Gastrocnemius medialis (tissue), 4 donors: Measurements from ENCODE around the gene GTPBP4. TPM values are rescaled to one million over a fixed set of nuclear protein-coding genes. Genes with fewer than 3 reads are reported as not detected.

ENCODE experiments used
- ATAC-seq, 2 donors: fragments of 150-250 bp; one replicate each; pipeline ENCODE4 v1.9.1; 2016
- DNase-seq, 2 donors: peaks; one replicate each; pipeline ENCODE4 v3.0.0-alpha.2; 2019
- H3K27ac ChIP-seq, 4 donors: fragments of 200-600 bp; sonication (generic); 1 replicate in 1 of 4; 2 replicates in 3 of 4; pipeline ENCODE4 v1.5.1; 2016 to 2018; ENCODE audit warnings: mild to moderate bottlenecking in 2 of 4, moderate library complexity in 1 of 4
- H3K27me3 ChIP-seq, 3 donors: fragments of 200-600 bp; sonication (generic) in 2 of 3; 1 replicate in 1 of 3; 2 replicates in 2 of 3; pipeline versions ENCODE4 v1.5.1 to v1.6.0; 2016 to 2019; ENCODE audit warnings: mild to moderate bottlenecking in 1 of 3, moderate library complexity in 1 of 3
- H3K36me3 ChIP-seq, 2 donors: fragments of 200-600 bp; sonication (generic) in 1 of 2; one replicate each; pipeline ENCODE4 v1.5.1; 2017 to 2018
- H3K4me1 ChIP-seq, 2 donors: fragments of 200-600 bp; sonication (generic) in 1 of 2; one replicate each; pipeline ENCODE4 v1.5.1; 2016 to 2017; ENCODE audit warnings: mild to moderate bottlenecking in 2 of 2
- H3K4me3 ChIP-seq, 4 donors: fragments of 200-600 bp; sonication (generic) in 3 of 4; 1 replicate in 1 of 4; 2 replicates in 3 of 4; pipeline ENCODE4 v1.5.1; 2016 to 2019; ENCODE audit warnings: mild to moderate bottlenecking in 2 of 4
- H3K9me3 ChIP-seq, 3 donors: fragments of 200-600 bp; sonication (generic) in 2 of 3; 1 replicate in 1 of 3; 2 replicates in 2 of 3; pipeline ENCODE4 v1.5.1; 2016 to 2019
- POLR2A ChIP-seq, 2 donors: fragments of 450-650 bp; IDR thresholded peaks; one replicate each; pipeline ENCODE4 v1.6.1; 2017; ENCODE audit warnings: antibody characterized with exemption in 2 of 2, mild to moderate bottlenecking in 2 of 2, moderate library complexity in 2 of 2
- in situ Hi-C, 4 donors: fragments of 200-750 bp; cut with MboI; loops; one replicate each; pipeline versions ENCODE4 v1.15.0 to v1.8.0; 2017; ENCODE audit warnings: low sequenced_read_pairs in 4 of 4
- intact Hi-C: fragments of 100-400 bp; cut with DNase I; formaldehyde crosslinking; loops from one replicate; pipeline ENCODE4 v1.15.1; 2023; ENCODE audit warnings: low total_unique reads
- total RNA-seq, 4 donors: library from RNA; depleted of rRNA; stranded (reverse); fragments of >200 nt; gene quantifications; one replicate each; pipeline versions ENCODE4 v1.1.0 to v1.2.3, GENCODE V29; 2016
- TF ChIP-seq, protein P1 (sequence below), 5 experiments: fragments of 450-650 bp in 3 of 5; fragments of 200-600 bp in 2 of 5; sonication (generic) in 2 of 5; IDR thresholded peaks in 4 of 5; conservative IDR thresholded peaks in 1 of 5; 1 replicate in 4 of 5; 2 replicates in 1 of 5; pipeline ENCODE4 v1.5.1; 2016 to 2019; ENCODE audit warnings: antibody characterized with exemption in 5 of 5, mild to moderate bottlenecking in 3 of 5, moderate library complexity in 3 of 5

GTPBP4 gene
- total RNA-seq, 4 donors from 2014 or later = 34.7 to 51.5 (median 38.5) TPM

- Histone ChIP-seq H3K4me3 (no peak overlapping the region), H3K27me3 (no peaks in the 10 kb centered on the region), H3K36me3 (no peaks in the 10 kb centered on the region), H3K27ac (no peak overlapping the region), H3K4me1 (no peaks in the 10 kb centered on the region), H3K9me3 (no peaks in the 10 kb centered on the region)
- ATAC-seq = no peak
- TF ChIP-seq POLR2A (IDR thresholded peaks at IDR 0.05) = no peak
- TF ChIP-seq, protein P1, sequence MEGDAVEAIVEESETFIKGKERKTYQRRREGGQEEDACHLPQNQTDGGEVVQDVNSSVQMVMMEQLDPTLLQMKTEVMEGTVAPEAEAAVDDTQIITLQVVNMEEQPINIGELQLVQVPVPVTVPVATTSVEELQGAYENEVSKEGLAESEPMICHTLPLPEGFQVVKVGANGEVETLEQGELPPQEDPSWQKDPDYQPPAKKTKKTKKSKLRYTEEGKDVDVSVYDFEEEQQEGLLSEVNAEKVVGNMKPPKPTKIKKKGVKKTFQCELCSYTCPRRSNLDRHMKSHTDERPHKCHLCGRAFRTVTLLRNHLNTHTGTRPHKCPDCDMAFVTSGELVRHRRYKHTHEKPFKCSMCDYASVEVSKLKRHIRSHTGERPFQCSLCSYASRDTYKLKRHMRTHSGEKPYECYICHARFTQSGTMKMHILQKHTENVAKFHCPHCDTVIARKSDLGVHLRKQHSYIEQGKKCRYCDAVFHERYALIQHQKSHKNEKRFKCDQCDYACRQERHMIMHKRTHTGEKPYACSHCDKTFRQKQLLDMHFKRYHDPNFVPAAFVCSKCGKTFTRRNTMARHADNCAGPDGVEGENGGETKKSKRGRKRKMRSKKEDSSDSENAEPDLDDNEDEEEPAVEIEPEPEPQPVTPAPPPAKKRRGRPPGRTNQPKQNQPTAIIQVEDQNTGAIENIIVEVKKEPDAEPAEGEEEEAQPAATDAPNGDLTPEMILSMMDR (IDR thresholded peaks at IDR 0.05 in 4 of 5, conservative IDR thresholded peaks at IDR 0.05 in 1 of 5) = no peak
- in situ Hi-C loops = no loop called here
- intact Hi-C loops = no loop called here
- no peak for DNase-seq
Measured at GRCh38 chr10:948347-948746, 39.9 kb upstream of the GTPBP4 start.

DNA sequence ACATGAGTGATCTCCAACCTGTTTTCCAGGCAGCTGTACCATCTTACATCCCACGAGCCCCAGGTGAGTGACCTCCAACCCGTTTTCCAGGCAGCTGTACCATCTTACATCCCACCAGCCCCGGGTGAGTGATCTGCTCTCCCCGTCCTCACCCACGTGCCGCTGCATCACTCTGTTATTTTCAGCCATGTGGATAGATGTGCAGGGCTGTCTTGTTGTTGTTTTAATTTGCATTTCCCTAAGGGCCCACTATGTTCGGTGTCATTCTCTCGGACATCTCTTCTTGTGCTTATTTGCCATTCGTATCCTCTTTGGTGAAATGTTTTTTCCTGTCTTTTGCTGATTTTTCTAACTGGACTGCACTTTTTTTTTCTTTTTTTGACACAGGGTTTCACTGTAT is 38.8 kb upstream of the GTPBP4 start:
- TF ChIP-seq POLR2A (IDR thresholded peaks at IDR 0.05) = no peak
- TF ChIP-seq, protein P1 (IDR thresholded peaks at IDR 0.05 in 4 of 5, conservative IDR thresholded peaks at IDR 0.05 in 1 of 5) = no peak
- in situ Hi-C loops = no loop called here
- Histone ChIP-seq H3K4me3 (no peak overlapping the region), H3K4me1 (no peaks in the 10 kb centered on the region), H3K27ac (no peak overlapping the region), H3K9me3 (no peaks in the 10 kb centered on the region), H3K27me3 (no peaks in the 10 kb centered on the region), H3K36me3 (no peaks in the 10 kb centered on the region)
- intact Hi-C loops = no loop called here
- ATAC-seq = no peak
- no peak for DNase-seq

DNA sequence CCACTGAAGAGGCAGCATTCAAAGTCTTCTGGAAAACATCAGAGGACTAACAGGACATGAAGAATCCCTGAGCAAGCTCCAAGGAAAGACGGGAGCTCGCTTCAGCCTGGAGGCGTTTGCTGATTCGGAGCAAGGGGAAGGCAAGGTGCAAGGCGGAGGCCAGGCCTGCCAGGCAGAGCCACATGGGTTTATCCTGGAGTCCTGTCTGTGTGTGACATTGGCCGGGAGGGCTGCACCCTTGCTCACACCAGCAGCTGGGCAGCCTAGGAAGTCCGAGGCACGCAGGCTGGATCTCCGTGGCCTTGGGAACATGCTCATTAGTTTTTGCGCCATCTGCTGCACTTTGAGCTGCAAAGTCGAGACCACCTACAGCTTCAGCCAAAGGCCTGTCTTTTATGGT is 34.4 kb upstream of the GTPBP4 start:
- in situ Hi-C loops (no loop called here), intact Hi-C loops (no loop called here)
- Histone ChIP-seq H3K36me3 (no peaks in the 10 kb centered on the region), H3K27ac (no peak overlapping the region), H3K9me3 (no peaks in the 10 kb centered on the region), H3K4me3 (no peak overlapping the region), H3K4me1 (no peaks in the 10 kb centered on the region), H3K27me3 (no peaks in the 10 kb centered on the region)
- ATAC-seq (no peak), DNase-seq (no peak)
- no peak for TF ChIP-seq POLR2A (IDR thresholded peaks at IDR 0.05)
- TF ChIP-seq, protein P1 (IDR thresholded peaks at IDR 0.05 in 4 of 5, conservative IDR thresholded peaks at IDR 0.05 in 1 of 5) = no peak

DNA sequence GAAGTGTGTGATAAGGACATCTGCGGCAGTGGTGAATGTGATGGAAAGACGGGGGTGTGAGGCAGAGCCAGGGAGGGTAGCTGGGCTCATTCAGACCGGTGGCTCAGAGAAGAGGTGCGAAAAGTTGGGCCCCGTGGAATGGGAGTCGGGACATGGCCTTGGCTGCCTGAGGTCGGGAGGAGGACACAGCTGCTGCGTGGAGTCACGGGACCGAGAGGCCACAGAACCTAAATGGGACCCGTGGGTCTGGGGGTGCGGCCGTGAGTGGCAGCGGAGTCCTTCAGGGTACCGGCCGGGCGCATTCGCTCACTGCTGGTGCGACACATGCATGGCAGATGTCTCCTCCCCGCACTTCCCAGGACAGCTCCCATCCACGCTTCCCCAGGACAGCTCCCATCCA is 33.8 kb upstream of the GTPBP4 start:
- in situ Hi-C loops (no loop called here), intact Hi-C loops (no loop called here)
- Histone ChIP-seq H3K4me1 (no peaks in the 10 kb centered on the region), H3K27me3 (no peaks in the 10 kb centered on the region), H3K27ac (no peak overlapping the region), H3K36me3 (no peaks in the 10 kb centered on the region), H3K9me3 (no peaks in the 10 kb centered on the region), H3K4me3 (no peak overlapping the region)
- no peak for TF ChIP-seq POLR2A (IDR thresholded peaks at IDR 0.05)
- TF ChIP-seq, protein P1 (IDR thresholded peaks at IDR 0.05 in 4 of 5, conservative IDR thresholded peaks at IDR 0.05 in 1 of 5) = no peak
- ATAC-seq (no peak), DNase-seq (no peak)

- intact Hi-C loops (no loop called here), in situ Hi-C loops (no loop called here)
- DNase-seq = no peak
- H3K4me1 ChIP-seq = no peaks in the 10 kb centered on the region
- no peaks in the 10 kb centered on the region for H3K9me3 ChIP-seq
- H3K4me3 ChIP-seq = no peak overlapping the region
- ATAC-seq = no peak
- H3K36me3 ChIP-seq = no peaks in the 10 kb centered on the region
- no peaks in the 10 kb centered on the region for H3K27me3 ChIP-seq
- no peak for TF ChIP-seq POLR2A (IDR thresholded peaks at IDR 0.05)
- TF ChIP-seq, protein P1 (IDR thresholded peaks at IDR 0.05 in 4 of 5, conservative IDR thresholded peaks at IDR 0.05 in 1 of 5) = no peak
- H3K27ac ChIP-seq = no peak overlapping the region
Measured at GRCh38 chr10:955127-955819, 33.0 kb upstream of the GTPBP4 start.
